ENCODE data around the gene AGAP3.

The AGAP3 gene

DNA sequence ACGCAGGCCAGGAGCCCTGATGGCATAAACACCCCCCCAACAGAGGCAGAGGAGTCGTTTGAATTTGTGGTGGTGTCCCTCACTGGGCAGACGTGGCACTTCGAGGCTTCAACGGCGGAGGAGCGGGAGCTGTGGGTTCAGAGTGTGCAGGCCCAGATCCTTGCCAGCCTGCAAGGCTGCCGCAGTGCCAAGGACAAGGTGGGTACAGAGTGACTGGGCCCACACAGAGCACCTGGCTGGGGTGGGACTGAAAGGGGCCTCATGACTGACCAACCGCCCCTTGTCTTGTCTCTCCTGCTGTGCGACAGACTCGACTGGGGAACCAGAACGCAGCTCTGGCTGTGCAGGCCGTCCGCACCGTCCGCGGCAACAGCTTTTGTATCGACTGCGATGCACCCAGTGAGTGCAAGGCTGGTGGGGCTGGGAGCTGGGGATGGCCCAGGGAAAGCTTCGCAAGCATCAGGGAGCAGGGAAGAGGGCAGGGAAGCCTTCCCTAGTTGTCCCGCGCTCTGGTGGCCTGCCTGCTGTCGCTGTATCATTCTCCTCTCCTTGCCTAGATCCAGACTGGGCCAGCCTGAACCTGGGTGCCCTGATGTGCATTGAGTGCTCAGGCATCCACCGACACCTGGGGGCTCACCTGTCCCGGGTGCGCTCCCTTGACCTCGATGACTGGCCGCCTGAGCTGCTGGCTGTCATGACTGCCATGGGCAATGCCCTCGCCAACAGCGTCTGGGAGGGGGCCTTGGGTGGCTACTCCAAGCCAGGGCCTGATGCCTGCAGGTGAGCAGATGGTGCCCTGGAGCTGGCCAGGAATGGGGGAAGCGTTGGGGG lies 55.8 kb downstream of the AGAP3 start:
- TF ChIP-seq, protein P1, sequence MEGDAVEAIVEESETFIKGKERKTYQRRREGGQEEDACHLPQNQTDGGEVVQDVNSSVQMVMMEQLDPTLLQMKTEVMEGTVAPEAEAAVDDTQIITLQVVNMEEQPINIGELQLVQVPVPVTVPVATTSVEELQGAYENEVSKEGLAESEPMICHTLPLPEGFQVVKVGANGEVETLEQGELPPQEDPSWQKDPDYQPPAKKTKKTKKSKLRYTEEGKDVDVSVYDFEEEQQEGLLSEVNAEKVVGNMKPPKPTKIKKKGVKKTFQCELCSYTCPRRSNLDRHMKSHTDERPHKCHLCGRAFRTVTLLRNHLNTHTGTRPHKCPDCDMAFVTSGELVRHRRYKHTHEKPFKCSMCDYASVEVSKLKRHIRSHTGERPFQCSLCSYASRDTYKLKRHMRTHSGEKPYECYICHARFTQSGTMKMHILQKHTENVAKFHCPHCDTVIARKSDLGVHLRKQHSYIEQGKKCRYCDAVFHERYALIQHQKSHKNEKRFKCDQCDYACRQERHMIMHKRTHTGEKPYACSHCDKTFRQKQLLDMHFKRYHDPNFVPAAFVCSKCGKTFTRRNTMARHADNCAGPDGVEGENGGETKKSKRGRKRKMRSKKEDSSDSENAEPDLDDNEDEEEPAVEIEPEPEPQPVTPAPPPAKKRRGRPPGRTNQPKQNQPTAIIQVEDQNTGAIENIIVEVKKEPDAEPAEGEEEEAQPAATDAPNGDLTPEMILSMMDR (IDR thresholded peaks at IDR 0.05; ENCODE audit: control extremely low read depth, extremely low read depth, low read depth, missing control alignments) = no peak
- DNase-seq (ENCODE audit: extremely low spot score) = no peak
- POLR2A ChIA-PET = no interaction called here
- CTCF ChIA-PET = interaction anchor here (1.3 to 2.5 kb wide), 5 partner anchors 18 to 105 kb away, joined by 3 to 6 read pairs (median 3); no protein-coding TSS in a partner anchor

GRCh38 chr7:151142686-151143040 lies 56.4 kb downstream of the AGAP3 start:
- TF ChIP-seq, protein P1 (IDR thresholded peaks at IDR 0.05; ENCODE audit: control extremely low read depth, extremely low read depth, low read depth, missing control alignments) = no peak
- POLR2A ChIA-PET = no interaction called here
- no peak for DNase-seq (ENCODE audit: extremely low spot score)
- CTCF ChIA-PET = interaction anchor here (1.4 to 2.1 kb wide), 3 partner anchors 19 to 29 kb away, joined by 3 to 5 read pairs (median 3); no protein-coding TSS in a partner anchor

GRCh38 chr7:151143261-151144015 lies 57.2 kb downstream of the AGAP3 start:
- TF ChIP-seq, protein P1 (IDR thresholded peaks at IDR 0.05; ENCODE audit: control extremely low read depth, extremely low read depth, low read depth, missing control alignments) = no peak
- POLR2A ChIA-PET = no interaction called here
- CTCF ChIA-PET = interaction anchor here (1.4 to 2.0 kb wide), 3 partner anchors 20 to 29 kb away, joined by 3 to 7 read pairs (median 3); no protein-coding TSS in a partner anchor
- no peak for DNase-seq (ENCODE audit: extremely low spot score)

DNA sequence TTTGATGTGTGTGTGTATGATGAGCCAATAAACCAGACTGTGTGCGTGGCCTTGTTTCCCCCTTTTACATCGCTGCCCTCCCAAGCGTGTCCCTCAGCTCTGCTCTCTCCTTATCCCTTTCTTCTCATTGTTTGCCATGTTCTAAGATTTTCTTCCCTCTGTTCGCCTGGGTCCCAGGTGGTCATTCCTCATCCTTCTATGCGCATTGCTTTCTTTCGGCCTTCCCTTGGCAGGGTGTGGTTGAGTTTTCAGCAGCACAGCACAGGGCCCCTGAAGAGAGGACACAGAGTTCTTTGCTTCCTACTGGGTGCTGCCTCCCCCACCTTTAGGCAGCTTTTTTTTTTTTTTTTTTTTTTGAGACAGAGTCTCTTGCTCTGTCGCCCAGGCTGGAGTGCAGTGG lies 58.1 kb downstream of the AGAP3 start:
- no peak for DNase-seq (ENCODE audit: extremely low spot score)
- POLR2A ChIA-PET = no interaction called here
- TF ChIP-seq, protein P1 (IDR thresholded peaks at IDR 0.05; ENCODE audit: control extremely low read depth, extremely low read depth, low read depth, missing control alignments) = no peak
- CTCF ChIA-PET = interaction anchor here (2.0 kb wide), 1 partner anchor 20 kb away, joined by 7 read pairs; no protein-coding TSS in a partner anchor

GRCh38 chr7:151146761-151147160 lies 60.5 kb downstream of the AGAP3 start:
- POLR2A ChIA-PET = no interaction called here
- no peak for DNase-seq (ENCODE audit: extremely low spot score)
- TF ChIP-seq, protein P1 (IDR thresholded peaks at IDR 0.05; ENCODE audit: control extremely low read depth, extremely low read depth, low read depth, missing control alignments) = no peak
- CTCF ChIA-PET = interaction anchor here (1.1 to 3.2 kb wide), 6 partner anchors 10 to 97 kb away, joined by 3 to 12 read pairs (median 4); no protein-coding TSS in a partner anchor

All from GM10248 (cell line).